Breast epithelium (tissue), 4 donors: ENCODE data around the gene ATP1A1. TPM values are rescaled to one million over a fixed set of nuclear protein-coding genes. Genes with fewer than 3 reads are reported as not detected.

Experiments used
- DNase-seq, 2 donors: peaks; one replicate each; pipeline ENCODE4 v3.0.0-alpha.2; 2019; ENCODE audit warnings: low spot score in 2 of 2
- H3K27ac ChIP-seq, 2 donors: fragments of 200-600 bp; sonication (generic) in 1 of 2; one replicate each; pipeline ENCODE4 v1.5.1; 2016 to 2019; ENCODE audit warnings: mild to moderate bottlenecking in 1 of 2
- H3K27me3 ChIP-seq, 2 donors: fragments of 200-600 bp; sonication (generic) in 1 of 2; one replicate each; pipeline versions ENCODE4 v1.5.1 to v1.6.0; 2017 to 2019; ENCODE audit warnings: control low read depth in 1 of 2, mild to moderate bottlenecking in 1 of 2
- H3K36me3 ChIP-seq: fragments of 200-600 bp; one replicate; pipeline ENCODE4 v1.5.1; 2019
- H3K4me1 ChIP-seq, 2 donors: fragments of 200-600 bp; sonication (generic); one replicate each; pipeline ENCODE4 v1.5.1; 2016 to 2019; ENCODE audit warnings: control low read depth in 1 of 2
- H3K4me3 ChIP-seq, 3 donors: fragments of 200-600 bp; sonication (generic); 1 replicate in 2 of 3; 2 replicates in 1 of 3; pipeline ENCODE4 v1.5.1; 2016 to 2019; ENCODE audit warnings: mild to moderate bottlenecking in 3 of 3, moderate library complexity in 2 of 3
- H3K9me3 ChIP-seq, 2 donors: fragments of 200-600 bp; sonication (generic) in 1 of 2; one replicate each; pipeline ENCODE4 v1.5.1; 2016 to 2019; ENCODE audit warnings: control low read depth in 1 of 2
- POLR2A ChIP-seq: fragments of 450-650 bp; IDR thresholded peaks from one replicate; pipeline ENCODE4 v1.6.1; 2016; ENCODE audit warnings: antibody characterized with exemption, mild to moderate bottlenecking, moderate library complexity
- POLR2AphosphoS5 ChIP-seq, 3 donors: sonication (generic); formaldehyde crosslinking; IDR thresholded peaks; one replicate each; pipeline ENCODE4 v1.6.1; 2017; ENCODE audit warnings: antibody characterized with exemption in 3 of 3
- intact Hi-C: fragments of 100-400 bp; cut with DNase I; formaldehyde crosslinking; loops from one replicate; pipeline ENCODE4 v1.15.1; 2023; ENCODE audit warnings: low total_unique reads
- total RNA-seq, 3 donors: library from RNA; depleted of rRNA; stranded (reverse); fragments of >200 nt; gene quantifications; one replicate each; pipeline ENCODE4 v1.1.0, GENCODE V29; 2016
- TF ChIP-seq, protein P1 (sequence below), 3 donors: fragments of 450-650 bp; IDR thresholded peaks; one replicate each; pipeline ENCODE4 v1.5.1; 2016 to 2017; ENCODE audit warnings: antibody characterized with exemption in 3 of 3, mild to moderate bottlenecking in 3 of 3, moderate library complexity in 3 of 3

The ATP1A1 gene
- total RNA-seq, 3 donors from 2014 or later = 235 to 423 (median 331) TPM

DNA sequence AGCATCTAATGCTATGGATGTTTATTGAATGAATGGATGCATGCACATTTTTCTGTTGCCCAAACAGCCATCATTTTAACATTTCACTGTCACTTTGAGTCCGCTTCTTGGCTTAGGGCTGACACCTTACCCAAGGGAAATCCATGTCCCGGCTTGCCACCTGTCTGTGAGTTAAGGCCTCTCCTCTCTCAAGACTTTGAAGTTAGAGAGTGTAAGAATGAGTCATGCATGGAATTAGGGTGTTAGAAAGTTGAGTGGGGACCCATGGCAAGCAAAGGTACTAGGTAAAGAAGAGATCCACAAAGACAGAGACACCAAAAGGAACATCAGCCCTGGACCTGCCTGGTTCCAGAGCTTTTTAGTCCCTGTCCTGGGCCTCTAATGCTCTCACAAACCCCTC, 35.1 kb downstream of the ATP1A1 start:
- intact Hi-C loops = no loop called here
- H3K27ac ChIP-seq = no peak overlapping the region
- no peaks in the 10 kb centered on the region for H3K4me1 ChIP-seq
- no peaks in the 10 kb centered on the region for H3K9me3 ChIP-seq
- no peaks in the 10 kb centered on the region for H3K36me3 ChIP-seq
- H3K4me3 ChIP-seq = no peak overlapping the region
- TF ChIP-seq POLR2AphosphoS5 (IDR thresholded peaks at IDR 0.05) (no peak), POLR2A (no peak)
- TF ChIP-seq, protein P1, sequence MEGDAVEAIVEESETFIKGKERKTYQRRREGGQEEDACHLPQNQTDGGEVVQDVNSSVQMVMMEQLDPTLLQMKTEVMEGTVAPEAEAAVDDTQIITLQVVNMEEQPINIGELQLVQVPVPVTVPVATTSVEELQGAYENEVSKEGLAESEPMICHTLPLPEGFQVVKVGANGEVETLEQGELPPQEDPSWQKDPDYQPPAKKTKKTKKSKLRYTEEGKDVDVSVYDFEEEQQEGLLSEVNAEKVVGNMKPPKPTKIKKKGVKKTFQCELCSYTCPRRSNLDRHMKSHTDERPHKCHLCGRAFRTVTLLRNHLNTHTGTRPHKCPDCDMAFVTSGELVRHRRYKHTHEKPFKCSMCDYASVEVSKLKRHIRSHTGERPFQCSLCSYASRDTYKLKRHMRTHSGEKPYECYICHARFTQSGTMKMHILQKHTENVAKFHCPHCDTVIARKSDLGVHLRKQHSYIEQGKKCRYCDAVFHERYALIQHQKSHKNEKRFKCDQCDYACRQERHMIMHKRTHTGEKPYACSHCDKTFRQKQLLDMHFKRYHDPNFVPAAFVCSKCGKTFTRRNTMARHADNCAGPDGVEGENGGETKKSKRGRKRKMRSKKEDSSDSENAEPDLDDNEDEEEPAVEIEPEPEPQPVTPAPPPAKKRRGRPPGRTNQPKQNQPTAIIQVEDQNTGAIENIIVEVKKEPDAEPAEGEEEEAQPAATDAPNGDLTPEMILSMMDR (IDR thresholded peaks at IDR 0.05) = no peak
- no peaks in the 10 kb centered on the region for H3K27me3 ChIP-seq
- no peak for DNase-seq

DNA sequence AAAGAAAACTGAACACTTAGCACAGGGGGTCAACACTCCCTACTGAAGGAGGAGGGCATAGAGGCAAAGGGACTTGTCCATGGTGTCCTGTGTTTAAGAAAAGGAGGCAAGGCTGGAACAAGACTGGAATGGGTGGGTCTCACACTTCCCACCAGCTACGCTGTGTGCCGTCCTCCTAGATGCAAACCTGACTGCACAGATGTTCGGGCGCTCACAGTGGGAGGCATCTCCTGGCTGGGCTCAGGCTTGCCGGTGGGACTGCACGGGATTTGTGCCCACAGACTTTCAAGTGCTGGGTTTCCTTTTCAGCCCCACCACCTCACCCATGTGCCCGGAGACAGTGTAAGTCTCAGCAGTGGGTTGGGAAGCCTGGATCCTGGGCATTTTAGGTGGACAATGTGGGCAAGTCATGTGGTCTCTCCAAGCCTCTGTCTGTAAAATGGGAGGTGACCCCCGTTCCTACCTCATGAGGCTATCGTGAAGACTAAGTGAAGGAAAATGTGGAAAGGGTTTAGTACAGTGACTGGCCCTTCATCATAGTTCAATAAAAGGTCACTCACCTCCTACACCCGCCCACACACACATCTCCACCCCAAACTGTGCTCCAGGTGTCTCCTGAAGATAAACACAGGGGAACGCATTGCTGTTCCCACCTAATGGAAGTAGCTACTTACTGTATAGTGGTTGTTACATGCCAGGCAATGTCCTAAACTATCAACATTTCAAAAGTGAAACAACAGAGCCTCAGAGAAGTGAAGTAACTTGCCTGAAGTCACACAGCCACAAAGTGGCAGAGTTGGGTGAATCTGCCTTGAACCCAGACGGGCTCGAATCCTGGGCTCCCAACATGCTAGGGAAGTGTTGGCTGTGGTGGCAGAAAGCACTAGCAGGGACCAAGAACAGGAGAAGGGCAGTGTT, 36.0 kb downstream of the ATP1A1 start:
- no peaks in the 10 kb centered on the region for H3K27me3 ChIP-seq
- DNase-seq = no peak
- H3K36me3 ChIP-seq = no peaks in the 10 kb centered on the region
- peak overlapping the region; percentile 31 to 62 for H3K27ac ChIP-seq
- no peaks in the 10 kb centered on the region for H3K4me1 ChIP-seq
- TF ChIP-seq POLR2A (no peak), POLR2AphosphoS5 (IDR thresholded peaks at IDR 0.05) (no peak)
- TF ChIP-seq, protein P1 (IDR thresholded peaks at IDR 0.05) = no peak
- intact Hi-C loops = no loop called here
- H3K9me3 ChIP-seq = no peaks in the 10 kb centered on the region
- no peak overlapping the region for H3K4me3 ChIP-seq

- H3K4me3 ChIP-seq = no peak overlapping the region
- DNase-seq = peak in 1 of 2 donors; percentile 77
- H3K27me3 ChIP-seq = no peaks in the 10 kb centered on the region
- H3K4me1 ChIP-seq = no peaks in the 10 kb centered on the region
- peak overlapping the region; percentile 5 to 31 for H3K27ac ChIP-seq
- intact Hi-C loops = no loop called here
- TF ChIP-seq POLR2AphosphoS5 (IDR thresholded peaks at IDR 0.05) (no peak), POLR2A (no peak)
- TF ChIP-seq, protein P1 (IDR thresholded peaks at IDR 0.05) = no peak
- no peaks in the 10 kb centered on the region for H3K36me3 ChIP-seq
- H3K9me3 ChIP-seq = no peaks in the 10 kb centered on the region
Measured at GRCh38 chr1:116409751-116410191, 36.7 kb downstream of the ATP1A1 start.

- intact Hi-C loops = no loop called here
- H3K27ac ChIP-seq = no peak overlapping the region
- no peaks in the 10 kb centered on the region for H3K36me3 ChIP-seq
- peaks cover 0 to 11% of the 10 kb centered on the region in 2 donors for H3K4me1 ChIP-seq
- no peaks in the 10 kb centered on the region for H3K9me3 ChIP-seq
- H3K4me3 ChIP-seq = no peak overlapping the region
- DNase-seq = no peak
- no peaks in the 10 kb centered on the region for H3K27me3 ChIP-seq
- no peak for TF ChIP-seq POLR2A
- TF ChIP-seq POLR2AphosphoS5 (IDR thresholded peaks at IDR 0.05) = no peak
- TF ChIP-seq, protein P1 (IDR thresholded peaks at IDR 0.05) = no peak
Measured at GRCh38 chr1:116411784-116412479, 38.9 kb downstream of the ATP1A1 start.

- no peak for DNase-seq
- Histone ChIP-seq H3K9me3 (no peaks in the 10 kb centered on the region), H3K27me3 (no peaks in the 10 kb centered on the region), H3K4me3 (no peak overlapping the region), H3K4me1 (peaks cover 0 to 14% of the 10 kb centered on the region in 2 donors), H3K36me3 (no peaks in the 10 kb centered on the region), H3K27ac (no peak overlapping the region)
- TF ChIP-seq, protein P1 (IDR thresholded peaks at IDR 0.05) = no peak
- no peak for TF ChIP-seq POLR2A
- no peak for TF ChIP-seq POLR2AphosphoS5 (IDR thresholded peaks at IDR 0.05)
- intact Hi-C loops = no loop called here
Measured at GRCh38 chr1:116412480-116412798, 39.4 kb downstream of the ATP1A1 start.
